SK-N-SH (cell line): Measurements from ENCODE around the gene TSPAN16. TPM values are rescaled to one million over a fixed set of nuclear protein-coding genes. Genes with fewer than 3 reads are reported as not detected.

ENCODE experiments used
- CTCF ChIA-PET: fragments of 300-600, 350-600 bp; formaldehyde crosslinking; extraction: SDS; loops from one replicate; lab custom pipeline; 2021; lab: Yijun Ruan, JAX
- POLR2A ChIA-PET: fragments of 350-600 bp; sonication (Branson Sonifier 250); formaldehyde crosslinking; extraction: SDS; loops from one replicate; lab custom pipeline; 2020; ENCODE audit warnings: antibody characterized with exemption, inconsistent platforms; lab: Yijun Ruan, JAX
- DNase-seq: peaks from one replicate; pipeline ENCODE4 v3.0.0; 2012
- H2AFZ ChIP-seq: fragments of 200-600 bp; sonication (generic); 2 replicates; pipeline ENCODE4 v1.8.1; 2016; ENCODE audit warnings: antibody characterized with exemption, mild to moderate bottlenecking, low read depth
- H3F3A ChIP-seq: fragments of 200-600 bp; sonication (generic); replicated peaks from 2 replicates; pipeline ENCODE3; 2016; ENCODE audit warnings: antibody characterized with exemption, mild to moderate bottlenecking; ENCODE audit not compliant: insufficient read depth
- H3K27ac ChIP-seq, 2 experiments: fragments of 200-500 bp in 1 of 2; fragments of 200-600 bp in 1 of 2; sonication (Bioruptor generic) in 1 of 2; sonication (generic), shearing (Covaris generic) in 1 of 2; 2 replicates each; pipeline versions ENCODE4 v1.5.1 to v1.6.1; 2014 to 2016; ENCODE audit warnings: low read depth in 2 of 2, inconsistent platforms in 1 of 2, low read length in 1 of 2, mild to moderate bottlenecking in 1 of 2, mixed read lengths in 1 of 2
- H3K27me3 ChIP-seq: fragments of 200-600 bp; sonication (generic), shearing (Covaris generic); 2 replicates; pipeline ENCODE4 v1.6.1; 2016; ENCODE audit warnings: mixed run types; ENCODE audit not compliant: insufficient read depth
- H3K36me3 ChIP-seq, 2 experiments: fragments of 200-500 bp in 1 of 2; fragments of 200-600 bp in 1 of 2; sonication (Bioruptor generic) in 1 of 2; sonication (generic) in 1 of 2; replicated peaks in 1 of 2; 2 replicates each; pipeline versions ENCODE3 to v1.5.1; 2014 to 2016; ENCODE audit warnings: low read length in 1 of 2, mild to moderate bottlenecking in 1 of 2; ENCODE audit not compliant: insufficient read depth in 2 of 2, control insufficient read depth in 1 of 2
- H3K4me1 ChIP-seq, 2 experiments: fragments of 200-500 bp in 1 of 2; fragments of 200-600 bp in 1 of 2; sonication (Bioruptor generic) in 1 of 2; sonication (generic), shearing (Covaris generic) in 1 of 2; 2 replicates each; pipeline versions ENCODE4 v1.5.1 to v1.6.1; 2014 to 2016; ENCODE audit warnings: low read depth in 1 of 2, low read length in 1 of 2, mixed run types in 1 of 2; ENCODE audit not compliant: insufficient read depth in 2 of 2, control insufficient read depth in 1 of 2
- H3K4me2 ChIP-seq: fragments of 200-600 bp; sonication (generic), shearing (Covaris generic); 2 replicates; pipeline ENCODE4 v1.6.1; 2017; ENCODE audit warnings: mixed run types
- H3K4me3 ChIP-seq, 2 experiments: fragments of 200-500 bp in 1 of 2; fragments of 200-600 bp in 1 of 2; sonication (Bioruptor generic) in 1 of 2; sonication (generic), shearing (Covaris generic) in 1 of 2; 2 replicates each; pipeline versions ENCODE4 v1.5.1 to v1.8.1; 2014 to 2016; ENCODE audit warnings: low read depth in 2 of 2, inconsistent platforms in 1 of 2, low read length in 1 of 2, mild to moderate bottlenecking in 1 of 2, mixed read lengths in 1 of 2, moderate library complexity in 1 of 2
- H3K79me2 ChIP-seq: fragments of 200-600 bp; sonication (generic); 2 replicates; pipeline ENCODE4 v1.8.1; 2017; ENCODE audit warnings: mild to moderate bottlenecking; ENCODE audit not compliant: insufficient read depth
- H3K9ac ChIP-seq: fragments of 200-600 bp; sonication (generic); 2 replicates; pipeline ENCODE4 v1.6.1; 2017; ENCODE audit warnings: mixed run types
- H3K9me2 ChIP-seq: fragments of 200-600 bp; sonication (generic); 2 replicates; pipeline ENCODE4 v1.6.1; 2017; ENCODE audit warnings: mixed run types
- H3K9me3 ChIP-seq: fragments of 200-600 bp; sonication (generic); 2 replicates; pipeline ENCODE4 v1.6.1; 2017; ENCODE audit warnings: mixed run types, mild to moderate bottlenecking, moderate library complexity
- H4K20me1 ChIP-seq: fragments of 200-600 bp; sonication (generic); 2 replicates; pipeline ENCODE4 v1.6.1; 2017; ENCODE audit warnings: mild to moderate bottlenecking, mixed run types; ENCODE audit not compliant: insufficient read depth
- CHD2 ChIP-seq: fragments of 150-350 bp; IDR thresholded peaks from 2 replicates; pipeline ENCODE4 v1.6.1; 2018; ENCODE audit warnings: low read length; ENCODE audit not compliant: partially characterized antibody
- EZH2phosphoT487 ChIP-seq: fragments of 200-600 bp; sonication (generic); IDR thresholded peaks from 2 replicates; pipeline ENCODE4 v1.6.1; 2017; ENCODE audit warnings: low read depth, mixed run types, mild to moderate bottlenecking, antibody characterized with exemption, moderate library complexity, borderline replicate concordance
- FOSL2 ChIP-seq: IDR thresholded peaks from 2 replicates; pipeline ENCODE4 v1.4.0; 2012; ENCODE audit warnings: low read depth, mild to moderate bottlenecking, moderate library complexity, borderline replicate concordance
- FOXJ3 ChIP-seq: sonication (generic); formaldehyde crosslinking; IDR thresholded peaks from 2 replicates; pipeline ENCODE4 v1.5.1; 2020; ENCODE audit warnings: mild to moderate bottlenecking, missing genetic modification reagents
- GABPA ChIP-seq: IDR thresholded peaks from 2 replicates; pipeline ENCODE4 v1.4.0; 2012; ENCODE audit warnings: low read depth, mild to moderate bottlenecking
- GATA2 ChIP-seq: sonication (generic); formaldehyde crosslinking; IDR thresholded peaks from 2 replicates; pipeline ENCODE4 v1.5.0; 2020; ENCODE audit warnings: mild to moderate bottlenecking, missing genetic modification reagents
- MEF2A ChIP-seq: IDR thresholded peaks from 2 replicates; pipeline ENCODE4 v1.4.0; 2012; ENCODE audit warnings: low read depth, borderline replicate concordance
- MXI1 ChIP-seq: IDR thresholded peaks from 2 replicates; pipeline ENCODE4 v1.6.1; 2012; ENCODE audit warnings: mild to moderate bottlenecking, low read depth, low read length, improper control_type of control experiment
- NFIC ChIP-seq: IDR thresholded peaks from 2 replicates; pipeline ENCODE4 v1.4.0; 2012; ENCODE audit warnings: borderline replicate concordance
- POLR2AphosphoS5 ChIP-seq: IDR thresholded peaks from 2 replicates; pipeline ENCODE4 v1.6.1; 2012; ENCODE audit warnings: low read depth, low read length
- RFX5 ChIP-seq: IDR thresholded peaks from 2 replicates; pipeline ENCODE4 v1.6.1; 2012; ENCODE audit warnings: mild to moderate bottlenecking, improper control_type of control experiment, low read length
- RXRA ChIP-seq: IDR thresholded peaks from 2 replicates; pipeline ENCODE4 v1.4.0; 2012; ENCODE audit warnings: low read depth, mild to moderate bottlenecking, borderline replicate concordance
- SIN3A ChIP-seq: IDR thresholded peaks from 2 replicates; pipeline ENCODE4 v1.6.1; 2012; ENCODE audit warnings: low read depth, mild to moderate bottlenecking, low read length, moderate library complexity, borderline replicate concordance
- SMC3 ChIP-seq: IDR thresholded peaks from 2 replicates; pipeline ENCODE4 v1.6.1; 2012; ENCODE audit warnings: low read depth, low read length, improper control_type of control experiment
- TAF1 ChIP-seq: IDR thresholded peaks from 2 replicates; pipeline ENCODE4 v1.6.1; 2012; ENCODE audit warnings: low read depth, mild to moderate bottlenecking, low read length, moderate library complexity, borderline replicate concordance
- TCF12 ChIP-seq: IDR thresholded peaks from 2 replicates; pipeline ENCODE4 v1.4.0; 2012
- WGBS: methylation state at CpG from one replicate; pipeline ENCODE4 v1.1.6; 2017; ENCODE audit warnings: low lambda C conversion rate; 5-methylcytosine and 5-hydroxymethylcytosine counted together
- polyA plus RNA-seq, 3 experiments: library from polyadenylated mRNA; depleted of rRNA; stranded (reverse); fragments of >200 nt; gene quantifications; 2 replicates each; pipeline ENCODE4 v1.2.3, GENCODE V29; 2012
- TF ChIP-seq, protein P1 (sequence below): IDR thresholded peaks from 2 replicates; pipeline ENCODE4 v1.4.0; 2012; ENCODE audit warnings: low read depth, borderline replicate concordance
- TF ChIP-seq, protein P2 (sequence below): IDR thresholded peaks from 2 replicates; pipeline ENCODE4 v1.4.0; 2012; ENCODE audit warnings: low read depth, borderline replicate concordance
- TF ChIP-seq, protein P3 (sequence below): fragments of 200-600 bp; sonication (generic); IDR thresholded peaks from 2 replicates; pipeline ENCODE4 v1.6.1; 2017; ENCODE audit warnings: antibody characterized with exemption, mild to moderate bottlenecking, moderate library complexity
- TF ChIP-seq, protein P4 (sequence below): IDR thresholded peaks from 2 replicates; pipeline ENCODE4 v1.4.0; 2012; ENCODE audit warnings: low read depth

Gene TSPAN16
- polyA plus RNA-seq, 1 of the 3 experiments (the other 2 are of a cell fraction) = not detected

DNA sequence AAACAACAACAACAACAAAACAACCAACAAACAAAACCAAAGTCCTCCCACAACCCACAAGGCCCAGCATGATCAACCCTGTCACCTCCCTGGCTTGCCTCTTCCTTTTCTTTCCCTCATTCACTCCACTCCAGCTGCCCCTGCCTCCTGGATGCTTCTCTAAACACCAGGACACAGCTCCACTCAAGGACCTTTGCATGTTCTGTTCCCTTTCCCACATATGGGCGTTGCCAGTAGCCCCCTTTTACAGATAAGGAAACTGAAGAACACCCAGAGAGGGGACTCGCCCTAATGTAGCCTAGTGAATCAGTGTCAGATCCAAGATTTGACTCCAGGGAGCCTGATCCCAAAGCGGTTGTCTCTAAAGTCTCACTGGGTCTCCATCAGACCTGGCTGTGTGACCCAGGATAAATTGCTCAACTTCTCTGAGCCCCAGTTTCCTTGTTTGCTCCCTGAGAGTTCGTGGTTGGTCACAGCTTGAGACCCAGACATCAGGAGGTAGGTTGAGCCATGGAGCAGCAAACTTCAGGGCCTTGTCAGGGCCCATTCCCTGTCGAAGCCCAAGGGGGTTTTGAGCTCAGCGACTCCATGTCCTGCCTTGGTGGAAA lies 30.7 kb upstream of the TSPAN16 start:
- H3K79me2 ChIP-seq = no peaks in the 10 kb centered on the region
- H3K9me2 ChIP-seq = no peaks in the 10 kb centered on the region
- no peak for DNase-seq
- no peaks in the 10 kb centered on the region for H3K9me3 ChIP-seq
- H3K4me2 ChIP-seq = no peak overlapping the region
- H3K36me3 ChIP-seq = no peaks in the 10 kb centered on the region
- ChIA-PET POLR2A (interaction anchor here (1.0 kb wide), 1 partner anchor 109 kb away, joined by 3 read pairs; the partner anchor contains the start of gene SWSAP1), CTCF (interaction anchor here (0.6 to 9.6 kb wide), 6 partner anchors 9 to 29 kb away, joined by 3 to 57 read pairs (median 4); no protein-coding TSS in a partner anchor)
- H3K27ac ChIP-seq = no peak overlapping the region
- H3F3A ChIP-seq = peaks cover 4% of the 10 kb centered on the region
- no peak overlapping the region for H2AFZ ChIP-seq
- no peaks in the 10 kb centered on the region for H4K20me1 ChIP-seq
- no peak overlapping the region for H3K4me3 ChIP-seq
- peaks cover 9 to 13% of the 10 kb centered on the region in 2 experiments; a peak in 1 of 4 replicates for H3K4me1 ChIP-seq
- TF ChIP-seq GABPA (no peak), TAF1 (no peak), RXRA (no peak), MEF2A (no peak), MXI1 (no peak), SMC3 (no peak), FOXJ3 (no peak), POLR2AphosphoS5 (no peak), RFX5 (no peak), GATA2 (CRISPR knock-in tag) (no peak), CHD2 (no peak), EZH2phosphoT487 (no peak), FOSL2 (no peak), SIN3A (no peak), TCF12 (no peak), NFIC (no peak)
- TF ChIP-seq, protein P1, sequence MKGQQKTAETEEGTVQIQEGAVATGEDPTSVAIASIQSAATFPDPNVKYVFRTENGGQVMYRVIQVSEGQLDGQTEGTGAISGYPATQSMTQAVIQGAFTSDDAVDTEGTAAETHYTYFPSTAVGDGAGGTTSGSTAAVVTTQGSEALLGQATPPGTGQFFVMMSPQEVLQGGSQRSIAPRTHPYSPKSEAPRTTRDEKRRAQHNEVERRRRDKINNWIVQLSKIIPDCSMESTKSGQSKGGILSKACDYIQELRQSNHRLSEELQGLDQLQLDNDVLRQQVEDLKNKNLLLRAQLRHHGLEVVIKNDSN = no peak
- TF ChIP-seq, protein P2, sequence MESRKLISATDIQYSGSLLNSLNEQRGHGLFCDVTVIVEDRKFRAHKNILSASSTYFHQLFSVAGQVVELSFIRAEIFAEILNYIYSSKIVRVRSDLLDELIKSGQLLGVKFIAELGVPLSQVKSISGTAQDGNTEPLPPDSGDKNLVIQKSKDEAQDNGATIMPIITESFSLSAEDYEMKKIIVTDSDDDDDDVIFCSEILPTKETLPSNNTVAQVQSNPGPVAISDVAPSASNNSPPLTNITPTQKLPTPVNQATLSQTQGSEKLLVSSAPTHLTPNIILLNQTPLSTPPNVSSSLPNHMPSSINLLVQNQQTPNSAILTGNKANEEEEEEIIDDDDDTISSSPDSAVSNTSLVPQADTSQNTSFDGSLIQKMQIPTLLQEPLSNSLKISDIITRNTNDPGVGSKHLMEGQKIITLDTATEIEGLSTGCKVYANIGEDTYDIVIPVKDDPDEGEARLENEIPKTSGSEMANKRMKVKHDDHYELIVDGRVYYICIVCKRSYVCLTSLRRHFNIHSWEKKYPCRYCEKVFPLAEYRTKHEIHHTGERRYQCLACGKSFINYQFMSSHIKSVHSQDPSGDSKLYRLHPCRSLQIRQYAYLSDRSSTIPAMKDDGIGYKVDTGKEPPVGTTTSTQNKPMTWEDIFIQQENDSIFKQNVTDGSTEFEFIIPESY = no peak
- TF ChIP-seq, protein P3, sequence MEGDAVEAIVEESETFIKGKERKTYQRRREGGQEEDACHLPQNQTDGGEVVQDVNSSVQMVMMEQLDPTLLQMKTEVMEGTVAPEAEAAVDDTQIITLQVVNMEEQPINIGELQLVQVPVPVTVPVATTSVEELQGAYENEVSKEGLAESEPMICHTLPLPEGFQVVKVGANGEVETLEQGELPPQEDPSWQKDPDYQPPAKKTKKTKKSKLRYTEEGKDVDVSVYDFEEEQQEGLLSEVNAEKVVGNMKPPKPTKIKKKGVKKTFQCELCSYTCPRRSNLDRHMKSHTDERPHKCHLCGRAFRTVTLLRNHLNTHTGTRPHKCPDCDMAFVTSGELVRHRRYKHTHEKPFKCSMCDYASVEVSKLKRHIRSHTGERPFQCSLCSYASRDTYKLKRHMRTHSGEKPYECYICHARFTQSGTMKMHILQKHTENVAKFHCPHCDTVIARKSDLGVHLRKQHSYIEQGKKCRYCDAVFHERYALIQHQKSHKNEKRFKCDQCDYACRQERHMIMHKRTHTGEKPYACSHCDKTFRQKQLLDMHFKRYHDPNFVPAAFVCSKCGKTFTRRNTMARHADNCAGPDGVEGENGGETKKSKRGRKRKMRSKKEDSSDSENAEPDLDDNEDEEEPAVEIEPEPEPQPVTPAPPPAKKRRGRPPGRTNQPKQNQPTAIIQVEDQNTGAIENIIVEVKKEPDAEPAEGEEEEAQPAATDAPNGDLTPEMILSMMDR = no peak
- TF ChIP-seq, protein P4, sequence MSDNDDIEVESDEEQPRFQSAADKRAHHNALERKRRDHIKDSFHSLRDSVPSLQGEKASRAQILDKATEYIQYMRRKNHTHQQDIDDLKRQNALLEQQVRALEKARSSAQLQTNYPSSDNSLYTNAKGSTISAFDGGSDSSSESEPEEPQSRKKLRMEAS = no peak
- WGBS = 78% methylated on average over 4 of the region's 6 CpGs
- no peak overlapping the region for H3K9ac ChIP-seq
- no peaks in the 10 kb centered on the region for H3K27me3 ChIP-seq
